RCC 7860 (cell line): Measurements from ENCODE around the gene MERTK.
"Not testable (repeated sequence)": the region's sequence is repeated elsewhere in the genome, so short reads cannot be mapped to it uniquely, and the experiment has no call there.

Experiments used
- DNase-seq: peaks from one replicate; pipeline ENCODE4 v3.0.0-alpha.2; 2015; ENCODE audit warnings: low spot score
- FAIRE-seq: peaks from 2 replicates; lab custom pipeline; 2012; peaks lifted over from hg19 to GRCh38; lab: Jason Lieb, UNC

The MERTK gene

DNA sequence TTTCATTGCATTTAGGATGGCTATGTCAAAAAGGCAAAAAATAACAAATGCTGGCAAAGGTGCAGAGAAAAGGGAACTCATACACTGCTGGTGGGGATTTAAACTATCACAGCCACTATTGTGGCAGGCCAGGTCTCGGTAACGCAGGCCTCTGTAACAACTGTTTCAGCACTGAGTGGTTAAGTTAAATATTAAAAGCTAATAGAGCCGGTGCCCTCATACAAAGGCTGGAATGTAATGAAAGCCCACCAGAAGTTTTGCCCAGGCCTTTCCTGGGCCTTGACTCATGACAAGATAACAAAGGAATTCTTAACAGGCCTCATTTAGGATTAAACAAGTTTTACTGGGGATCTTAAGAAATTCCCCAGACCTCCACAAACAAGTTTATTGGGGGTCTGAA lies 10.7 kb downstream of the MERTK start:
- DNase-seq (peak; percentile 69), FAIRE-seq (peak; percentile 89)

- not testable (repeated sequence) for DNase-seq, FAIRE-seq
Observed at GRCh38 chr2:111909997-111910396, 11.6 kb downstream of the MERTK start.

DNA sequence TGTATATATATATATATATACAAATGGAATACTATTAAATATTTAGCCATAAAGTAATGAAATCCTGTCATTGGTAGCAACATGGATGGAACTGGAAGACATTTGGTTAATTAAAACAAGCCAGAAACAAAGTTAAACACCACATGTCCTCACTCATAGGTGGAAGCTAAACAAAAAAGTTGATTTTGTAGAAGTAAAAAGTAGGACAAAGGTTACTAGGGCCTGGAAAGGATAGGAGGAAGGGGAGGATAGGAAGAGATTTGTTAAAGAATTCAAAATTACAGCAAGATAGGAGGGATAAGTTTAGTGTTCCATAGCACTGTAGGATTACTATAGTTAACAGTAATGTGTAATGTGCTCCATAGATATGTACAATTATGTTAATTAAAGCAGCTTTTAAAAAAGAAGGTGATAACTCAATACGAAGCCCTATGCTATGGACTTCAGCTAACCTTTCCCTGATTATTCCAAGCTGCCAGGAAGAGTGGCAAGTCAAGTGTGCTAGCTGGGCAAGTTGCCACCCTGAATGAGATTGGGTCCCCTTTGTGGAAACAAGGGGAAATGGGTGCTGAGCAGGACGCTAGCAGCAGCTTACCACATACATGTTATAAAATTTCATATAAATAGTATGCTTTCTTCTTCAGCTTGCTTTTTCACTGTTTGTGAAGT lies 12.3 kb downstream of the MERTK start:
- FAIRE-seq (no peak), DNase-seq (no peak)

DNA sequence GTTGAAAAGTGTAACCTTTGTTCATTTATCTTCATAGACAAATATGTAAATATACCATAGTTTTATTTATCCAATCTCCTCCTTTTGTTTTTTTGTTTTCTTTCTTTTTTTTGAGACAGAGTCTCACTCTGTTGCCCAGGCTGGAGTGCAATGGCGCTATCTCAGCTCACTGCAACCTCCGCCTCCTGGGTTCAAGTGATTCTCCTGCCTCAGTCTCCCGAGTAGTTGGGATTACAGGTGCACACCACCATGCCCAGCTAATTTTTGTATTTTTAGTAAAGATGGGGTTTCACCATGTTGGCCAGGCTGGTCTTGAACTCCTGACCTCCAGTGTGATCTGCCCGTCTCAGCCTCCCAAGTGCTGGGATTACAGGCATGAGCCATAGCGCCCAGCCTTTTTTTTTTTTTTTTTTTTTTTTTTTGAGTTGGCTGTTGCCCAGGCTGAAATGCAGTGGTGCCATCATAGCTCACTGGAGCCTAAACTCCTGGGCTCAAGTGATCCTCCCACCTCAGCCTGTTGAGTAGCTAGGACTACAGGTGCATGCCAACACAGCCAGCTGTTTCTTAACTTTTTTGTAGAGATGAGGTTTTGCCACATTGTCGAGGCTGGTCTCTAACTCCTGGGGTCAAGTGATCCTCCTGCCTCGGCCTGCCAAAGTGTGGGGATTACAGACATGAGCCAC lies 13.0 kb downstream of the MERTK start:
- DNase-seq, FAIRE-seq: not testable (repeated sequence)

DNA sequence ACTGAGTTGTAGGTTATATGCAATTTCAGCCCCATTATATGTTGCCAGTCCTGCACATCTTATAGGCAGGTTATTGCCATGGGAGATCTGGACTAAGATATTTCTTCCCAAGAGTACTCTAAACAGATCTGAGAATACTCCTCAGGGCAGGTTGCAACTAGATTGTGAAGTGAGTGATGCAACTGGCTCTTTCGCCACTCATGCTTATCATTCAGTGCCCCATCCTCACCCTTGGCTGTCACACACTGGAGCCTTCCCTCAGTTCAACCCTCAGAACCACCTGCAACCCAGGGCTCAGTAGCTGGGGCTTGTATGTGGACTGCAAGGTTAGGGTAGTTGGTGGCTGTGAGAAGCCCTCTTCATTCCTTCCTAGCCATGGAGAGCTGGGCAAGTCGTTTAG lies 14.1 kb downstream of the MERTK start:
- FAIRE-seq, result no peak

DNA sequence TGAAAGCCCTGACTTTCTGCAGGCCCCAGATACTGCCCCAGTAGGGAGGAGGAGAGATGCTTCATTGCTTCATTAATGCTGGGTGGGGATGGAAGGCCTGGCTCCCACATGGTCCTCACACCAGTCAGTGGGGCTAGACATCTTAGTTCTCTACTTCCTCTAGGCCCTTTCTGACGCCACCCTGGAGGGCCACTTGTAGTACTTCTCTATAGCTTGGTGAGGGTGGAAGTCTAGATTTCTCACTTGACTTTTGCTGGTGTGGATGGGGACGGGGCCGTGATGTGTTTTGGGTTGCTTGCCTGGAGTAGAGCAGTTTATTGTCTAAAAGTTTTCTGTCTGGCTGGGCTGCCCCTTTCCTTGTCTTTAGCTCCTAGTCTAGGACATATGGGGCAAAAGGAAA lies 18.7 kb downstream of the MERTK start:
- no peak for DNase-seq
- no peak for FAIRE-seq

More for the DNA sequence above, 14.1 kb downstream of the MERTK start:
- DNase-seq, result no peak

DNA sequence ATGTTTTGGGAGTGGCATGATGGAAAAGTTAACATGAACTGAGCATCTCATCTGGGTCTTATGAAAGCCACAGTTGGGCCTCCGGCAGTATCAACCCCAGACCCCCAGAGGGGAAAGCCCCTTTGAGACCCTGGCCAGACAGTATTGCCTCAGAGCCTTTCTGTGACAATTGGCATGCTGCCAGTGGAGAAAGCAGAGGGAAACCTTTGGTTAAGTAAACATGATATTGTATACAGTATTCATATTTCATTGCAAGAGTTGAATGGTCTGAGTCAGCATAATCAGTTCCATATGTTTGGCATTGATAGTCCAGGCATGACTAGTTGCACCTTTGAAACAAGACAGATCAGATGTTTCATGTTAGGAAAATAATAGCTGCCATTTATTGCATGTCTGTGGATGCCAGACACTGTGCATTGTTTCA lies 20.0 kb downstream of the MERTK start:
- FAIRE-seq (no peak), DNase-seq (no peak)

GRCh38 chr2:111919365-111919764 lies 21.0 kb downstream of the MERTK start:
- DNase-seq (no peak), FAIRE-seq (no peak)

GRCh38 chr2:111919794-111920608 lies 21.6 kb downstream of the MERTK start:
- DNase-seq (peak; percentile 77), FAIRE-seq (peak; percentile 93)

- FAIRE-seq (no peak), DNase-seq (no peak)
Observed at GRCh38 chr2:111923276-111923804, 24.9 kb downstream of the MERTK start.

DNA sequence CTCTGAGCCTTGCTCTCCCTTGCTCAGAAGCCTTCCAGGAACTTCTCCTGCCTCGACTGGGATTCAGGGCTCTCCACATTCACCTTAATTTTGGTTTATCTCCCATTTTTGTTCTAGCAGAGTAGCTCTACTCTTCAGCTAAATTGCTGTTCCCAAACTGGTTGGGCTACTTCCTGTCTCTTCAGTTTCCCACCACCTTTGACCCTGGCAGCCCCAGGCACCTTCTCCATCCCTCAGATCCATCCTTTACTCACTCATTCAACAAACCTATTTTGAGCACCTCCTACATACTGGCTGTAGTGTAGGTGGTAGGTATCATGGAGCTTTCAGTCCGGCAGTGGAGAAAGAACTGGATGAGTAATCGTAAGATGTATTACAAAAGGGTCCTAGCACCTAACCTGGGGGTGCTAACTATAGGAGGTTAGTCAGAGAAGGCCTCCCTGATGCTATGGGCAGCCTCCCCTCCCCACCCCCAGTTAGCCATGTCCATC lies 26.3 kb downstream of the MERTK start:
- FAIRE-seq, result no peak

DNA sequence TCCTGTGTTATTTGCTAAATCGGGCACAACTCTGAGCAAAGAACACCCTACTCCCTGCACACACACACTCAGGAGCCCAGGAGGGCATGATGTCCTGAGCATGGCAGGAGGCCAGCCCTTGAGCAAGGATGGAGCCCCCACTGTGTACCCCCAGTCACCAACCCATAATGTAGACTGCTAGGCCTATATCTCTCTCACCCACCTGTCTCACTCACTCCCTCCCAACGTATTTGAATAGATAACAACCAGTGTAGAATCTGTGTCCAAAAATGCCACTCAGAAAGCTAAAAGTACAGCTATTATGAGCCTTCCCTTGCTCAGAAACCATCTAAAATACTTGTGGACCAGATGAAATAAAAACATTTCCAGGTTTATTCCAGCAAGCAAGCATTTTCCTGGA lies 29.3 kb downstream of the MERTK start:
- no peak for DNase-seq
- no peak for FAIRE-seq

More for the DNA sequence above, 26.3 kb downstream of the MERTK start:
- no peak for DNase-seq

DNA sequence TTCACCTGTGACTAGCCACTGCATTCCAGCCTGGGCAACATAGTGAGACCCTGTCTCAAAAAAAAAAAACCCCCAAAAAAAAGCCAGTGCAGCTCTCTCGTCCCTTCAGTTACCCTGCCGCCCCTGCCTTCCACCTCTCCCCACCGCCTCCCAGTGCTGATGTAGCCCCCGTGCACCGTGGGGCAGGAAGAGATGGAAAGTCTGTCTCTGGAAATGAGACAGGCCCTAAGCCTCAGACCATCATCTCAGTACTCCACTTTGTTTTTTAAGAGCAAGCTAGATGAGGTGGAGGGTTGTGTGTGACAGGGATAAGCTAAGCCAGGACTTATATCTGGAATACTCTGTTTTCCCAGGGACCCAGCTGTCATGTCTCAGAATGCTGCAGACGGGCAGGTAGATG lies 32.0 kb downstream of the MERTK start:
- FAIRE-seq (no peak), DNase-seq (no peak)

- FAIRE-seq (peak; percentile 94), DNase-seq (peak; percentile 72)
Observed at GRCh38 chr2:111930875-111931274, 32.5 kb downstream of the MERTK start.

DNA sequence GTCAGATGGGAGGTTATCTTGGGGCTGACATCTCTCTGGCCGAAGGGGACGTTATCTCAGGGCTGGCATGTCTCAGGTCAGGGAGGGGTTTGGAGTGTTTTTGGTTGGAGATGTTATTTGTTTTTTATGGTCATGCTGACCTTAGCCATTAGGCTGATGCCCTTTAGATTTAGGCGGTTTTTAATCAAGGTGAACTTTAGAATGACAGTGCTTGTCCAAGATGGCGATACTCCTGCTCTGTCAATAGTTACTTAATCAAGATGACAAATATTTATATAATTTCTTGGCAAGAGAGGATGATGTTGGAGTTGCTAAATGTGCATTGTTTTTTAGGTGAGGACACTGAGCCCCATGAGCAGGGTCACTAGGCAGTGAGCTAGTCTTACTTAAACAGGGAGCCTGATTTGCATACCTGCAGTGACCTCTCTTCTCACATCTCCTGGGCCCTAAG lies 34.5 kb downstream of the MERTK start:
- FAIRE-seq (no peak), DNase-seq (no peak)

GRCh38 chr2:111933900-111934299 lies 35.5 kb downstream of the MERTK start:
- FAIRE-seq, DNase-seq: not testable (repeated sequence)

GRCh38 chr2:111936881-111937280 lies 38.5 kb downstream of the MERTK start:
- FAIRE-seq (no peak), DNase-seq (no peak)

DNA sequence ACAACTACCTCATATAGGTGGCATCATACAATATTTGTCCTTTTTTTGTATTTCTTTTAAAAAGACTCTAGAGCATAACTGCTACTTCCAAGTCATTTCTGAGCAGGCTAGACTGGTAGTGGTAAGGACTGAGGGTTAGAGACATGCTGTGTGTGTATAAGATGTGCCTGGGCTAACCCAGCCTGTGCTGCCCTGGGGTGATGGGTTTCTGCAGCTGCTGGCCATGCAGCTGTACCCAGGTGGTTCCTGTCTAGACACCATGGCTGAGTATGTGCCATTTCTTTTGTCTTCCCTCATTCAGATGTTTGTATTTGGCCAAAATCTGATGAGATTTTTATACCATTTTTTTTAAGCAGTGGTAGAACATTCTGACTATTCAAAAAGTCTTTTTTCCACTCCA lies 40.0 kb downstream of the MERTK start:
- DNase-seq (no peak), FAIRE-seq (no peak)

DNA sequence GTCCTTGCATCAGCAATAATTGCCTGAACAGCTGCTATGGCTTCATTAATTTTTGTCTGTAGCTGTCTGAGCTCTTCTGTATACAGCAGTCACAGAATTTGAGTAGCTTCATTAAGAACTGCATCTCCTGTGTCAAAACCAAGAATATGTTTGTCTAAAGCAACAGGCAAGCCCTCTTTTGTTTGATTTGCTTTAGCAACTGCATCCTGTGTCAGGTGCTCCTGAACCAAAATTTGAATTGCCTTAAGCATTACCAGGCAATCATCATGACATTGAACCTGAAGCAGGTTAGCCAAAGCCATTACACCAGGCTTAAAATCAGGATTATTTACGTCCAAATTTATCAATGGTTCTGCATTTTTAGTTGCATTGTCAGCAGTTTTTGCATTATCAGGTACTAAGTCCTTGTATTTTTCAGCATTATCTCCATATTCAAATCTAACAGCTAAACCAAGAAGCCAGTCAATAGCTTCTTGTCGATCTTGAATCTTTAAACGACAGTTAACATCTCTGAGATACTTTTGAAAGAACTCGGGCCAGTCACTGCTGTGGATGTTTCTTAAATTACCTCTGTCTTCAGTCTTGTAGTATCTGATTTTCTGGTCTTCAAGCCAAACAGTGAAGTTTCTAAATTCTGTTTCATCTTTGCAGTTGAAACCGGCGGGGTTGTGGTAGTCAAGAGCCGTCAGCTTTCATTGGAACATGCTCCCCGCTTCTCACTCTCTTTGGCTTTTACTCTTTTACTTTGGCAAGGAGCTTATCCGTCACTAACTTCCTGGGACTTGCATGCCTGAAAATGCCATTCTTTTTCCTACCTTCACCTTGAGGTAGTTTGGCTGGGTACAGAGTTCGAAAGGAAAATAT lies 42.2 kb downstream of the MERTK start:
- DNase-seq (no peak), FAIRE-seq (no peak)

GRCh38 chr2:111941531-111941930 lies 43.1 kb downstream of the MERTK start:
- DNase-seq (no peak), FAIRE-seq (no peak)
